Neuronal stem cell (in vitro differentiated cells): ENCODE data around the gene ANKRD44.

Experiments used
- DNase-seq: peaks from one replicate; pipeline ENCODE4 v3.0.0-alpha.2; 2013; ENCODE audit warnings: low spot score
- H2AFZ ChIP-seq: one replicate; pipeline ENCODE4 v1.6.1; 2013; ENCODE audit warnings: mild to moderate bottlenecking, low read length, inconsistent platforms
- H2AK5ac ChIP-seq: 2 replicates; pipeline ENCODE4 v1.6.1; 2013; ENCODE audit warnings: low read depth, mild to moderate bottlenecking, inconsistent platforms, low read length, moderate library complexity, mixed read lengths
- H2BK120ac ChIP-seq: 2 replicates; pipeline ENCODE4 v1.6.1; 2013; ENCODE audit warnings: low read depth, mild to moderate bottlenecking, inconsistent platforms, low read length, moderate library complexity, mixed read lengths
- H2BK12ac ChIP-seq: one replicate; pipeline ENCODE4 v1.6.1; 2013; ENCODE audit warnings: low read length, inconsistent platforms
- H2BK15ac ChIP-seq: 2 replicates; pipeline ENCODE4 v1.6.1; 2013; ENCODE audit warnings: mild to moderate bottlenecking, low read length, inconsistent platforms, mixed read lengths
- H2BK5ac ChIP-seq: one replicate; pipeline ENCODE4 v1.6.1; 2013; ENCODE audit warnings: inconsistent platforms, mild to moderate bottlenecking, low read length, moderate library complexity
- H3K14ac ChIP-seq: one replicate; pipeline ENCODE4 v1.6.1; 2013; ENCODE audit warnings: low read length, inconsistent platforms
- H3K18ac ChIP-seq: 2 replicates; pipeline ENCODE4 v1.6.1; 2013; ENCODE audit warnings: low read length, inconsistent platforms
- H3K23ac ChIP-seq: 2 replicates; pipeline ENCODE4 v1.6.1; 2013; ENCODE audit warnings: low read depth, mild to moderate bottlenecking, mixed read lengths, low read length, inconsistent platforms; ENCODE audit not compliant: poor library complexity
- H3K27ac ChIP-seq: replicated peaks from 3 replicates; pipeline ENCODE4 v1.5.1; 2013; ENCODE audit warnings: low read length, inconsistent platforms
- H3K27me3 ChIP-seq, 3 experiments: 2 replicates each; pipeline ENCODE4 v1.6.1; 2013; ENCODE audit warnings: low read length in 3 of 3, mild to moderate bottlenecking in 2 of 3, inconsistent platforms in 1 of 3, low read depth in 1 of 3, mixed read lengths in 1 of 3, moderate library complexity in 1 of 3; ENCODE audit not compliant: control insufficient read depth in 3 of 3, insufficient read depth in 3 of 3
- H3K36me3 ChIP-seq, 2 donors: replicated peaks in 1 of 2; 2 replicates each; pipeline ENCODE4 v1.6.1; 2013; ENCODE audit warnings: low read length in 2 of 2; ENCODE audit not compliant: control insufficient read depth in 2 of 2, insufficient read depth in 2 of 2
- H3K4ac ChIP-seq: 2 replicates; pipeline ENCODE4 v1.6.1; 2013; ENCODE audit warnings: inconsistent platforms, mild to moderate bottlenecking, low read length, moderate library complexity
- H3K4me1 ChIP-seq, 2 donors: 1 replicate in 1 of 2; 2 replicates in 1 of 2; pipeline ENCODE4 v1.6.1; 2013; ENCODE audit warnings: low read length in 2 of 2, low read depth in 1 of 2; ENCODE audit not compliant: control insufficient read depth in 2 of 2, insufficient read depth in 1 of 2
- H3K4me2 ChIP-seq: one replicate; pipeline ENCODE4 v1.6.1; 2013; ENCODE audit warnings: mild to moderate bottlenecking, low read length, inconsistent platforms; ENCODE audit not compliant: insufficient read depth, poor library complexity, severe bottlenecking
- H3K4me3 ChIP-seq, 2 donors: 2 replicates each; pipeline ENCODE4 v1.5.1; 2013; ENCODE audit warnings: low read length in 2 of 2, mild to moderate bottlenecking in 2 of 2, inconsistent platforms in 1 of 2, moderate library complexity in 1 of 2
- H3K79me1 ChIP-seq: one replicate; pipeline ENCODE4 v1.6.1; 2013; ENCODE audit warnings: low read depth, mild to moderate bottlenecking, inconsistent platforms, low read length, moderate library complexity
- H3K9ac ChIP-seq: one replicate; pipeline ENCODE4 v1.6.1; 2013; ENCODE audit warnings: mild to moderate bottlenecking, low read depth, low read length, inconsistent platforms; ENCODE audit not compliant: poor library complexity
- H3K9me3 ChIP-seq, 2 donors: replicated peaks in 1 of 2; 2 replicates each; pipeline versions ENCODE3 to v1.6.1; 2013; ENCODE audit warnings: low read length in 2 of 2, mild to moderate bottlenecking in 2 of 2, inconsistent platforms in 1 of 2, low read depth in 1 of 2, mixed read lengths in 1 of 2, moderate library complexity in 1 of 2; ENCODE audit not compliant: control insufficient read depth in 2 of 2, insufficient read depth in 1 of 2
- H4K8ac ChIP-seq: one replicate; pipeline ENCODE4 v1.6.1; 2013; ENCODE audit warnings: low read depth, mild to moderate bottlenecking, inconsistent platforms, low read length, moderate library complexity
- H4K91ac ChIP-seq: one replicate; pipeline ENCODE4 v1.6.1; 2013; ENCODE audit warnings: low read length, low read depth, mild to moderate bottlenecking, inconsistent platforms; ENCODE audit not compliant: poor library complexity
- WGBS, 2 donors: extraction: QIAGEN DNeasy Blood & Tissue Kit; methylation state at CpG; one replicate each; pipeline ENCODE4 v1.1.7; 2013; ENCODE audit warnings: missing lambda C conversion rate in 2 of 2, mixed read lengths in 1 of 2; ENCODE audit not compliant: insufficient read length in 2 of 2, insufficient replicate concordance in 1 of 2; ENCODE audit errors: extremely low coverage in 2 of 2; 5-methylcytosine and 5-hydroxymethylcytosine counted together

Gene ANKRD44

DNA sequence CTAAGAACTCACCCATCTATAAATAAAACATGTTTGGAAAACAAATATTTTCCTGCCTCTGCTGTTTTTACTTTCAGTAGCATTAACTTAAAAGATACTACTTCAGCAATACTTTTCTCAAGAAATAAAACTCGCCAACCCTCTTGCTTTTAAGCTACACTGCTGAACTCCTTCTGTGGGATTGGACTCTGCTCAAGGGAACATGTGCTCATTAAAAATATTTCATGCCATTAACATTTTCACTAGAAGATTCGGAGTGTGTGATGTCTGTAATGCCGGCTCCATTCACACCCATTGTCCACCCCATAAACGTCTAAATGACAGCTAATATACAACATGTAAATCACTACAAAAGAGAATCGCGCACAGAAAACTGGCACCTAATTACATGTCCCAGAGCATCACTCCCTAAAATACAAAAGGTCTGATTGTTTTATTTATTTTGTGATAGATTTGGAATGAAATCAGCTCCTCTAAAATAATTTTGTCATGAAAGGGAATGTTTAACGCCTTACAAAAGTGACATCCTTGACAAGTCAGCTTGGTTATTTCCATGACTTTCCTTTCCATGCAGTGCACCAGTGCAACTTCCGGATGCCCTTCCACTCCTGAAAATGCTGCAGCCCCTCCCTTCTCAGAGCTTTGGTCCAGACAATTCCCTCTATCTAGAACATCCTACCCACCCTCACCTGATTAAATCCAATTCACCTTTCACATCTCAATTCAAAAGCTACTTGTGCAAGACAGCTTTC lies 73.1 kb downstream of the ANKRD44 start:
- Histone ChIP-seq H3K23ac (no peak overlapping the region), H2BK120ac (no peak overlapping the region), H3K18ac (no peak overlapping the region), H3K79me1 (no peaks in the 10 kb centered on the region), H3K4me1 (peaks cover 7% of the 10 kb centered on the region in 2 donors), H2AFZ (no peak overlapping the region), H3K4me2 (no peak overlapping the region), H3K14ac (no peak overlapping the region), H2AK5ac (no peak overlapping the region), H3K36me3 (no peaks in the 10 kb centered on the region), H2BK15ac (no peak overlapping the region), H3K9me3 (no peaks in the 10 kb centered on the region), H4K8ac (no peak overlapping the region), H3K4me3 (no peak overlapping the region), H3K9ac (no peak overlapping the region), H2BK12ac (no peak overlapping the region), H3K27me3 (no peaks in the 10 kb centered on the region), H3K27ac (no peak overlapping the region), H4K91ac (no peak overlapping the region), H3K4ac (no peak overlapping the region), H2BK5ac (no peak overlapping the region)
- no peak for DNase-seq
- WGBS, 2 donors = no CpG with 5 or more reads among the region's 8 CpGs

DNA sequence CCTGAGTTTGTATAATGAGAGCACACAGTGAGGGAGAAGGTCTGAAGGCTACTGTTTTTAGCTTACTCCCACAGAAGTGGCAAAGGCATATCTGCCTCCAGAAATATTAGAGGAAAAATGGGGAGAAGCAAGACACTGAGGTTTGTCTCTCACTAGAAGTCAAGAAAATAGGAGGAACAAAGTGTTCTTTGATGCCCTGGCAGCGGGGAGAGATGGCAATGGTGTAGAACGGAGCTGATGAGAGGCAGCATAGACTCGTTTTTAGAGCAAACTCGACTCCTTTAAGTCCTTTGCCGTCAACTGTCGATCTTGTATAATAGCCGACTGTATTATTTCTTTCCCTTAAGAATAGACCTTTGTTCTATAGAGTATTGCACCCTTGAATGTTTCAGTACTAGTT lies 73.8 kb downstream of the ANKRD44 start:
- H3K4me1 ChIP-seq = peaks cover 7% of the 10 kb centered on the region in 2 donors
- H3K9me3 ChIP-seq = no peaks in the 10 kb centered on the region
- no peak overlapping the region for H2AFZ ChIP-seq
- H3K23ac ChIP-seq = no peak overlapping the region
- no peaks in the 10 kb centered on the region for H3K79me1 ChIP-seq
- no peak overlapping the region for H2BK120ac ChIP-seq
- WGBS, 2 donors = no CpG with 5 or more reads among the region's 7 CpGs
- H3K27ac ChIP-seq = no peak overlapping the region
- no peak overlapping the region for H3K4me2 ChIP-seq
- no peak overlapping the region for H3K4ac ChIP-seq
- no peak overlapping the region for H3K18ac ChIP-seq
- no peak overlapping the region for H2BK12ac ChIP-seq
- H3K14ac ChIP-seq = no peak overlapping the region
- H2BK5ac ChIP-seq = no peak overlapping the region
- no peak overlapping the region for H3K4me3 ChIP-seq
- no peak for DNase-seq
- H3K27me3 ChIP-seq = no peaks in the 10 kb centered on the region
- H3K36me3 ChIP-seq = no peaks in the 10 kb centered on the region
- H4K8ac ChIP-seq = no peak overlapping the region
- H3K9ac ChIP-seq = no peak overlapping the region
- no peak overlapping the region for H2BK15ac ChIP-seq
- no peak overlapping the region for H2AK5ac ChIP-seq
- H4K91ac ChIP-seq = no peak overlapping the region

DNA sequence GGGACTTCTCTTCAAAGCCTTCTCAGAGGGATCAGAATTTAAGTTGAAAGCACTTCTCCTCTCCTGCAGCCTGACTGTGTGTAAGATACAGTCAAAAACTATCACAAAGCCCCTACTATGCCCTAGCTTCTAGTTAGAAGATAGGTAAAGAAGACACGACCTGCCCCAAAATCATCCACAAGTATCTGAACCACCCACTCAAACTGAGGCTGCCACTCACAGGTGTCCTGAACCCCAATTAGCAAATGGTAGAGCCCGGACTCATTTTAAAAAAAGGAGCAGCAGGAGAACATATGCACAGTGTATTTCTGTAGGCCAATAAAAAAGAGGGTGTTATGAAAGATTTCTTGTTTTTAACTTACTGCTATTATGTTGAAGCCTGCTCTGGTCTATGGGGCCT lies 74.4 kb downstream of the ANKRD44 start:
- Histone ChIP-seq H4K8ac (no peak overlapping the region), H3K4me2 (no peak overlapping the region), H2BK120ac (no peak overlapping the region), H3K4ac (no peak overlapping the region), H3K9me3 (no peaks in the 10 kb centered on the region), H3K27me3 (no peaks in the 10 kb centered on the region), H3K4me3 (no peak overlapping the region), H3K9ac (no peak overlapping the region), H3K4me1 (peaks cover 7% of the 10 kb centered on the region in 2 donors), H3K27ac (no peak overlapping the region), H2BK5ac (no peak overlapping the region), H3K23ac (no peak overlapping the region), H2BK15ac (no peak overlapping the region), H3K79me1 (no peaks in the 10 kb centered on the region), H3K18ac (no peak overlapping the region), H3K14ac (no peak overlapping the region), H4K91ac (no peak overlapping the region), H2AFZ (no peak overlapping the region), H3K36me3 (no peaks in the 10 kb centered on the region), H2BK12ac (no peak overlapping the region), H2AK5ac (no peak overlapping the region)
- no CpG with 5 or more reads among the region's 2 CpGs for WGBS, 2 donors
- DNase-seq = no peak

DNA sequence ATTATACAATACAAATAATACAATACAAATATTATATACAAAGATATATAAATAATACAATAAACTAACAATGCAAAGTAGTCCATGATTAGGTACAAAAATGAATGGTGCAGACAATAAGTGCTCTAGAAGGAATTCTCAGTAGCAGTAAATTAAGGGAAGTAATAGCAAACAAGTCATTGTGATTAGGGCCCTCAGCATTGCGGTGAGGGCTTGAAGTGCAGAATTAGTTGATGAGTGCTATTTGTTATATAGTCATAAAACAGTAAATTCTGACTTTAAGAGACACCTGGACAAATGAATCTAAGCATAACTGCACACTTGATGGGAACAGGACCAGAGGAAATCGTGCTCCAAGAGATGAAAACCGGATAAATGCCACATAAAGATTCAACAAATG lies 74.9 kb downstream of the ANKRD44 start:
- no peaks in the 10 kb centered on the region for H3K27me3 ChIP-seq
- no peak overlapping the region for H2AFZ ChIP-seq
- no peaks in the 10 kb centered on the region for H3K79me1 ChIP-seq
- no peak overlapping the region for H2BK120ac ChIP-seq
- DNase-seq = no peak
- H3K9me3 ChIP-seq = no peaks in the 10 kb centered on the region
- H3K18ac ChIP-seq = no peak overlapping the region
- no CpG with 5 or more reads among the region's 3 CpGs for WGBS, 2 donors
- H3K4ac ChIP-seq = no peak overlapping the region
- H3K27ac ChIP-seq = no peak overlapping the region
- H4K91ac ChIP-seq = no peak overlapping the region
- no peaks in the 10 kb centered on the region for H3K36me3 ChIP-seq
- peaks cover 7% of the 10 kb centered on the region in 2 donors for H3K4me1 ChIP-seq
- no peak overlapping the region for H2BK15ac ChIP-seq
- H3K4me2 ChIP-seq = no peak overlapping the region
- H3K23ac ChIP-seq = no peak overlapping the region
- H2BK12ac ChIP-seq = no peak overlapping the region
- H3K9ac ChIP-seq = no peak overlapping the region
- no peak overlapping the region for H2BK5ac ChIP-seq
- H4K8ac ChIP-seq = no peak overlapping the region
- no peak overlapping the region for H3K14ac ChIP-seq
- no peak overlapping the region for H2AK5ac ChIP-seq
- no peak overlapping the region for H3K4me3 ChIP-seq
